Gastrocnemius medialis (tissue), 4 donors: Measurements from ENCODE around the gene BCL2. TPM values are rescaled to one million over a fixed set of nuclear protein-coding genes. Genes with fewer than 3 reads are reported as not detected.
"Not testable (repeated sequence)": the region's sequence is repeated elsewhere in the genome, so short reads cannot be mapped to it uniquely, and the experiment has no call there.

Experiments used
- ATAC-seq, 2 donors: fragments of 150-250 bp; one replicate each; pipeline ENCODE4 v1.9.1; 2016
- DNase-seq, 2 donors: peaks; one replicate each; pipeline ENCODE4 v3.0.0-alpha.2; 2019
- H3K27ac ChIP-seq, 4 donors: fragments of 200-600 bp; sonication (generic); 1 replicate in 1 of 4; 2 replicates in 3 of 4; pipeline ENCODE4 v1.5.1; 2016 to 2018; ENCODE audit warnings: mild to moderate bottlenecking in 2 of 4, moderate library complexity in 1 of 4
- H3K27me3 ChIP-seq, 3 donors: fragments of 200-600 bp; sonication (generic) in 2 of 3; 1 replicate in 1 of 3; 2 replicates in 2 of 3; pipeline versions ENCODE4 v1.5.1 to v1.6.0; 2016 to 2019; ENCODE audit warnings: mild to moderate bottlenecking in 1 of 3, moderate library complexity in 1 of 3
- H3K36me3 ChIP-seq, 2 donors: fragments of 200-600 bp; sonication (generic) in 1 of 2; one replicate each; pipeline ENCODE4 v1.5.1; 2017 to 2018
- H3K4me1 ChIP-seq, 2 donors: fragments of 200-600 bp; sonication (generic) in 1 of 2; one replicate each; pipeline ENCODE4 v1.5.1; 2016 to 2017; ENCODE audit warnings: mild to moderate bottlenecking in 2 of 2
- H3K4me3 ChIP-seq, 4 donors: fragments of 200-600 bp; sonication (generic) in 3 of 4; 1 replicate in 1 of 4; 2 replicates in 3 of 4; pipeline ENCODE4 v1.5.1; 2016 to 2019; ENCODE audit warnings: mild to moderate bottlenecking in 2 of 4
- H3K9me3 ChIP-seq, 3 donors: fragments of 200-600 bp; sonication (generic) in 2 of 3; 1 replicate in 1 of 3; 2 replicates in 2 of 3; pipeline ENCODE4 v1.5.1; 2016 to 2019
- POLR2A ChIP-seq, 2 donors: fragments of 450-650 bp; IDR thresholded peaks; one replicate each; pipeline ENCODE4 v1.6.1; 2017; ENCODE audit warnings: antibody characterized with exemption in 2 of 2, mild to moderate bottlenecking in 2 of 2, moderate library complexity in 2 of 2
- in situ Hi-C, 4 donors: fragments of 200-750 bp; cut with MboI; loops; one replicate each; pipeline versions ENCODE4 v1.15.0 to v1.8.0; 2017; ENCODE audit warnings: low sequenced_read_pairs in 4 of 4
- intact Hi-C: fragments of 100-400 bp; cut with DNase I; formaldehyde crosslinking; loops from one replicate; pipeline ENCODE4 v1.15.1; 2023; ENCODE audit warnings: low total_unique reads
- total RNA-seq, 4 donors: library from RNA; depleted of rRNA; stranded (reverse); fragments of >200 nt; gene quantifications; one replicate each; pipeline versions ENCODE4 v1.1.0 to v1.2.3, GENCODE V29; 2016
- TF ChIP-seq, protein P1 (sequence below), 5 experiments: fragments of 450-650 bp in 3 of 5; fragments of 200-600 bp in 2 of 5; sonication (generic) in 2 of 5; IDR thresholded peaks in 4 of 5; conservative IDR thresholded peaks in 1 of 5; 1 replicate in 4 of 5; 2 replicates in 1 of 5; pipeline ENCODE4 v1.5.1; 2016 to 2019; ENCODE audit warnings: antibody characterized with exemption in 5 of 5, mild to moderate bottlenecking in 3 of 5, moderate library complexity in 3 of 5

The BCL2 gene
- total RNA-seq, 4 donors from 2014 or later = 6.2 to 20.4 (median 13.7) TPM

- DNase-seq (no peak), ATAC-seq (no peak)
- no peaks in the 10 kb centered on the region for H3K9me3 ChIP-seq
- no peaks in the 10 kb centered on the region for H3K27me3 ChIP-seq
- TF ChIP-seq, protein P1, sequence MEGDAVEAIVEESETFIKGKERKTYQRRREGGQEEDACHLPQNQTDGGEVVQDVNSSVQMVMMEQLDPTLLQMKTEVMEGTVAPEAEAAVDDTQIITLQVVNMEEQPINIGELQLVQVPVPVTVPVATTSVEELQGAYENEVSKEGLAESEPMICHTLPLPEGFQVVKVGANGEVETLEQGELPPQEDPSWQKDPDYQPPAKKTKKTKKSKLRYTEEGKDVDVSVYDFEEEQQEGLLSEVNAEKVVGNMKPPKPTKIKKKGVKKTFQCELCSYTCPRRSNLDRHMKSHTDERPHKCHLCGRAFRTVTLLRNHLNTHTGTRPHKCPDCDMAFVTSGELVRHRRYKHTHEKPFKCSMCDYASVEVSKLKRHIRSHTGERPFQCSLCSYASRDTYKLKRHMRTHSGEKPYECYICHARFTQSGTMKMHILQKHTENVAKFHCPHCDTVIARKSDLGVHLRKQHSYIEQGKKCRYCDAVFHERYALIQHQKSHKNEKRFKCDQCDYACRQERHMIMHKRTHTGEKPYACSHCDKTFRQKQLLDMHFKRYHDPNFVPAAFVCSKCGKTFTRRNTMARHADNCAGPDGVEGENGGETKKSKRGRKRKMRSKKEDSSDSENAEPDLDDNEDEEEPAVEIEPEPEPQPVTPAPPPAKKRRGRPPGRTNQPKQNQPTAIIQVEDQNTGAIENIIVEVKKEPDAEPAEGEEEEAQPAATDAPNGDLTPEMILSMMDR (IDR thresholded peaks at IDR 0.05 in 4 of 5, conservative IDR thresholded peaks at IDR 0.05 in 1 of 5) = no peak
- TF ChIP-seq POLR2A (IDR thresholded peaks at IDR 0.05) = no peak
- in situ Hi-C loops (no loop called here), intact Hi-C loops (loop anchor here (2.0 kb wide), 1 partner anchor 23 kb away; no protein-coding TSS in a partner anchor)
- no peak overlapping the region for H3K27ac ChIP-seq
- H3K4me1 ChIP-seq = peaks cover 9 to 10% of the 10 kb centered on the region in 2 donors
- no peaks in the 10 kb centered on the region for H3K36me3 ChIP-seq
- H3K4me3 ChIP-seq = no peak overlapping the region
Measured at GRCh38 chr18:63205791-63206252, 113.7 kb downstream of the BCL2 start.

GRCh38 chr18:63203497-63203896 lies 116.1 kb downstream of the BCL2 start:
- in situ Hi-C loops (no loop called here), intact Hi-C loops (no loop called here)
- H3K27me3 ChIP-seq = no peaks in the 10 kb centered on the region
- peaks cover 6 to 17% of the 10 kb centered on the region in 2 donors for H3K4me1 ChIP-seq
- TF ChIP-seq, protein P1 (IDR thresholded peaks at IDR 0.05 in 4 of 5, conservative IDR thresholded peaks at IDR 0.05 in 1 of 5) = no peak
- DNase-seq = no peak
- H3K4me3 ChIP-seq = no peak overlapping the region
- no peaks in the 10 kb centered on the region for H3K36me3 ChIP-seq
- no peak overlapping the region for H3K27ac ChIP-seq
- ATAC-seq = no peak
- no peaks in the 10 kb centered on the region for H3K9me3 ChIP-seq

- Histone ChIP-seq H3K4me3 (no peak overlapping the region), H3K27ac (no peak overlapping the region), H3K9me3 (no peaks in the 10 kb centered on the region), H3K4me1 (peaks cover 0 to 17% of the 10 kb centered on the region in 2 donors), H3K27me3 (no peaks in the 10 kb centered on the region), H3K36me3 (no peaks in the 10 kb centered on the region)
- DNase-seq (no peak), ATAC-seq (no peak)
- TF ChIP-seq, protein P1 (IDR thresholded peaks at IDR 0.05 in 4 of 5, conservative IDR thresholded peaks at IDR 0.05 in 1 of 5) = no peak
- no peak for TF ChIP-seq POLR2A (IDR thresholded peaks at IDR 0.05)
- intact Hi-C loops (no loop called here), in situ Hi-C loops (no loop called here)
Measured at GRCh38 chr18:63202828-63203227, 116.7 kb downstream of the BCL2 start.

- H3K27ac ChIP-seq, H3K27me3 ChIP-seq, H3K9me3 ChIP-seq, ATAC-seq, in situ Hi-C loops, DNase-seq, H3K36me3 ChIP-seq, intact Hi-C loops, H3K4me3 ChIP-seq: not testable (repeated sequence)
- H3K4me1 ChIP-seq = peaks cover 0 to 22% of the 10 kb centered on the region in 2 donors
Measured at GRCh38 chr18:63201456-63201855, 118.1 kb downstream of the BCL2 start.

DNA sequence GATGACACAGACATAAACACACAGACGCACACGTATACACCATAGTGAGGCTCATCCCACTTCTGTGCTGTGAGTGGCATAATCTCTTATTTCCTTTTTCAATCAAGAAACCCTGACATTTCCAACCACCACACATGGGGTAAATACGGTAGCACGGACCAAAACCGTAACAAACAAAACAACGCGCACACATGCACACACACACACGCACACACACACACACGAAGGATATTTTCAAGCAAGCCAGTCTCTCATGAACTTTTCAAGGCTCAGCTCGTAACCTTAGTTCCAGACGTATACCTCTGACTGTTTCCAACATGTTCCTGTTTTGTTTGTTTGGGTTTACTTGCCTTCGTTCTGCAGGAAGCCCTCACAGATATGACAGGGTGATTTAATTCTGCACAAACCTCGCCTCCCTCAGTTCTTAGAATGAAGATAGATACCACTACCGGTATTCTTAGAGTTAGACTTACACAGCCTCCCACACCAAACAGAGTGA lies 119.8 kb downstream of the BCL2 start:
- H3K36me3 ChIP-seq = no peaks in the 10 kb centered on the region
- no peak overlapping the region for H3K4me3 ChIP-seq
- intact Hi-C loops = no loop called here
- no peaks in the 10 kb centered on the region for H3K27me3 ChIP-seq
- no peaks in the 10 kb centered on the region for H3K9me3 ChIP-seq
- TF ChIP-seq, protein P1 (IDR thresholded peaks at IDR 0.05 in 4 of 5, conservative IDR thresholded peaks at IDR 0.05 in 1 of 5) = no peak
- TF ChIP-seq POLR2A (IDR thresholded peaks at IDR 0.05) = no peak
- peaks cover 12 to 25% of the 10 kb centered on the region in 2 donors for H3K4me1 ChIP-seq
- no peak for DNase-seq
- H3K27ac ChIP-seq = no peak overlapping the region
- in situ Hi-C loops = no loop called here
- ATAC-seq = no peak
